ENCODE results near the gene SPATS2L.

Gene SPATS2L

DNA sequence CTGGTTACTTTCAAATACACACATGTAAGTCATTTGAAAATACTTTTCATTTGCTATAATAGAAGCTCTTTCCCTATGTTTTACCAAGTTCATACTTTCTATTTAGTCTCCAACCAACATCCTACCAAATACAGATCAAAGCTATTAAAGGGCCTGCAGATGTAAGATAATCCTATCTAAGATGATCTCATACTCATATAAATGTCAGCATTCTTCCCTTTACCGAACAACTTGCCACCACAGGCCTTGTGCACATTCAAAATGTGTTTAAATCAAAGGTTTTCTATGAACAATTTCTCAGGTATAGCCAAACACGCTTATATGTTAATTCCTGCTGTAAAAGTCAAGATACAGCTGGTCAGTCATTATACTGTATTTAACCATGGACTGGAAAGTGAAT, 180.0 kb downstream of the SPATS2L start:
- H3K4me1 ChIP-seq: peaks cover 22% of the 10 kb centered on the region
- H3K9me3 ChIP-seq: no peaks in the 10 kb centered on the region
- no peaks in the 10 kb centered on the region for H3K27me3 ChIP-seq
- DNase-seq: no peak
- H3K4me3 ChIP-seq (ENCODE audit: low read depth, low read length): no peak overlapping the region
- no peaks in the 10 kb centered on the region for H3K36me3 ChIP-seq
- TF ChIP-seq, protein P1, sequence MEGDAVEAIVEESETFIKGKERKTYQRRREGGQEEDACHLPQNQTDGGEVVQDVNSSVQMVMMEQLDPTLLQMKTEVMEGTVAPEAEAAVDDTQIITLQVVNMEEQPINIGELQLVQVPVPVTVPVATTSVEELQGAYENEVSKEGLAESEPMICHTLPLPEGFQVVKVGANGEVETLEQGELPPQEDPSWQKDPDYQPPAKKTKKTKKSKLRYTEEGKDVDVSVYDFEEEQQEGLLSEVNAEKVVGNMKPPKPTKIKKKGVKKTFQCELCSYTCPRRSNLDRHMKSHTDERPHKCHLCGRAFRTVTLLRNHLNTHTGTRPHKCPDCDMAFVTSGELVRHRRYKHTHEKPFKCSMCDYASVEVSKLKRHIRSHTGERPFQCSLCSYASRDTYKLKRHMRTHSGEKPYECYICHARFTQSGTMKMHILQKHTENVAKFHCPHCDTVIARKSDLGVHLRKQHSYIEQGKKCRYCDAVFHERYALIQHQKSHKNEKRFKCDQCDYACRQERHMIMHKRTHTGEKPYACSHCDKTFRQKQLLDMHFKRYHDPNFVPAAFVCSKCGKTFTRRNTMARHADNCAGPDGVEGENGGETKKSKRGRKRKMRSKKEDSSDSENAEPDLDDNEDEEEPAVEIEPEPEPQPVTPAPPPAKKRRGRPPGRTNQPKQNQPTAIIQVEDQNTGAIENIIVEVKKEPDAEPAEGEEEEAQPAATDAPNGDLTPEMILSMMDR (IDR thresholded peaks at IDR 0.05; ENCODE audit: low read depth, low read length): no peak

DNA sequence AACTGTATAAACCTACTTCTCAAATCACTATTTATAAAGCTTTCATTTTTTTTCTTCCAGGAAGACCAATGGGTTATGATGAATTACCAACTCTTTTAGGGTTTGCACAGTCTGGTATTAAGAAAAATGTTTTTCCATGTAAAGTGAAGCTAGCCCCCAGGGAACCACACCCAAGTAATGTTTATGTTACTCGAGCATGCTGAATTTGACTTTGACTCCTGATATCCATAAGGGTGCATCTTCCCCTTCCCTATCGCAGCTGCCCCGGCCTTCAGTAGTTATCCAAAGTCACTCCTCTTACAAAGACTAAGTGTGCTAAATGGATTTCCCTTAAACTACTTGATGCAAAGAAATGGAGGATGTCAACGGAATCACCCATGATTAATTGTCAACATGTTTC, 181.7 kb downstream of the SPATS2L start:
- no peaks in the 10 kb centered on the region for H3K9me3 ChIP-seq
- no peak overlapping the region for H3K4me3 ChIP-seq (ENCODE audit: low read depth, low read length)
- DNase-seq: no peak
- no peaks in the 10 kb centered on the region for H3K36me3 ChIP-seq
- H3K27me3 ChIP-seq: no peaks in the 10 kb centered on the region
- TF ChIP-seq, protein P1 (IDR thresholded peaks at IDR 0.05; ENCODE audit: low read depth, low read length): no peak
- peaks cover 13% of the 10 kb centered on the region for H3K4me1 ChIP-seq

DNA sequence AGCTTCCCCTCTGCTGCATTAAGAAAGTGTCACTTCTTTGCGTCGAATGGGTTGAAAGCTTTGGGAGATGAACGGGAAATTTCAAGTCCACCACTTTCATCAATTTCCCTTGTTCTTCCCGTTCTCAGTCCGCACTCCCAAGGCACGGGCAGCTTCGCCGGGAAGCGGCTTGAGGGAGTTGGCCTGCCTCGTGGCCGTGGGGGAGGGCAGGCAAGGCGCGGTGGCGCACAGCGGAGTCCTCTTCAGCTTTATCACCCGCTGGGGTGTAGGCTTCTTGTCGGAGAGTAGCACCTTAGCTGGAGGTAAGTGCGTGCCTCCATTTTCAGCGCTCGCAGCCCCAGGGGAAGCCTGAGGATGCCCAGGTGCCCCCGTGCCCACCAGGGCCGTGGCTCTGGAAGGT, 183.5 kb downstream of the SPATS2L start:
- Histone ChIP-seq H3K9me3 (no peaks in the 10 kb centered on the region), H3K4me3 (ENCODE audit: low read depth, low read length) (no peak overlapping the region), H3K4me1 (peaks cover 2% of the 10 kb centered on the region; the same call in 1 of the 2 replicates), H3K36me3 (no peaks in the 10 kb centered on the region), H3K27me3 (no peaks in the 10 kb centered on the region)
- TF ChIP-seq, protein P1 (IDR thresholded peaks at IDR 0.05; ENCODE audit: low read depth, low read length): no peak
- no peak for DNase-seq

DNA sequence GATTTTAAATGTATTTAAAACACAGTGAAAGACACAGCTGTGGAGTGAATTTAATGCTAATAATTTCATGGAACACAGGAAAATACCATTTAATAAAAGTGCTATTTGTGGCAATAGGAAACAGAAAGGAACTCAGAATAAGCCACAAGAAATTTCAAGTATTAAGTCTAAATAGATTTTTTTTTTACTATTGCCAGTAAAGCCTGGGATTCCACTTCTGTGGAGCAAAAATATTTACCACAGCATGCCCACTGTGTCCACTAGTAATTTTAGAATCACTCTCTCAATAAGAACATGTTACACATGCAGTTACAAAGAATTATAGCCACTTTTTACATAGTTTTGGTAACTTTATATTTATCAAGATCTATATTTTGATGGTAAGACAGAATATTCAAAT, 186.2 kb downstream of the SPATS2L start:
- no peak for DNase-seq
- Histone ChIP-seq H3K4me3 (ENCODE audit: low read depth, low read length) (no peak overlapping the region), H3K9me3 (no peaks in the 10 kb centered on the region), H3K4me1 (no peaks in the 10 kb centered on the region; the same call in 1 of the 2 replicates), H3K27me3 (no peaks in the 10 kb centered on the region), H3K36me3 (no peaks in the 10 kb centered on the region)
- TF ChIP-seq, protein P1 (IDR thresholded peaks at IDR 0.05; ENCODE audit: low read depth, low read length): no peak

DNA sequence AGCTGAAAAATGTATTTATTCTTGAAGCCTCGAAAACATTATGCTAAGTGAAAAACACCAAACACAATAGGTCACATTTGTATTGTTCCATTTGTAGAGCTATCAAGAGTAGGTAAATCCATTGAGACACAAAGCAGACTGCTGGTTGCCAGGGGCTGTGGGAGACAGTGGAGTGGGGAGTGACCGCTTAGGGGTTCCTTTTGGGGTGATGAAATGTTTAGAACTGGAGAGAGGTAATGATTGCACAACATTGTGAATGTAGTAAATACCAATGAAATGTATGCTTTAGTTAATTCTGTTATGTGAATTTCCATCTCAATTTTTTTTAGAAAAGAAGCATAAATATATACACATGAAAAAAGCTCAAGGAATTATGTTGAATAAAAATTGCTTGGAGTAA, 187.6 kb downstream of the SPATS2L start:
- Histone ChIP-seq H3K4me3 (ENCODE audit: low read depth, low read length) (no peak overlapping the region), H3K36me3 (no peaks in the 10 kb centered on the region), H3K9me3 (no peaks in the 10 kb centered on the region), H3K4me1 (no peaks in the 10 kb centered on the region; the same call in 1 of the 2 replicates), H3K27me3 (no peaks in the 10 kb centered on the region)
- TF ChIP-seq, protein P1 (IDR thresholded peaks at IDR 0.05; ENCODE audit: low read depth, low read length): no peak
- DNase-seq: no peak

DNA sequence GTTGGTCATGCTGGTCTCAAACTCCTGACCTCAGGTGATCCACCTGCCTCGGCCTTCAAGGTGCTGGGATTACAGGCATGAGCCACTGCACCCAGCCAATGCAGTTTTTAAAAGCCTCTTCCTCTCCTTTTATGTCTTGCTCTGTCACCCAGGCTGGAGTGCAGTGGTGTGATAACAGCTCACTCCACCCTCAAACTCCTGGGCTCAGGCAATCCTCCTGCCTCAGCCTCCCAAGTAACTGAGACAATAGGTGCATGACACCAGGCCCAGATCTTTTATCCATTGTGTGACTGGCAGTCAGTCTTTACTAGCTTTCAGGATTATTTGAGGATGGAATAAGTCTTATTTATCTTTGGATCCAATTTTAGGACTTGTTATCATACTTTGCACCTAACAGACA, 190.2 kb downstream of the SPATS2L start:
- TF ChIP-seq, protein P1 (IDR thresholded peaks at IDR 0.05; ENCODE audit: low read depth, low read length): no peak
- H3K36me3 ChIP-seq: no peaks in the 10 kb centered on the region
- no peaks in the 10 kb centered on the region for H3K27me3 ChIP-seq
- H3K4me1 ChIP-seq: no peaks in the 10 kb centered on the region; the same call in 1 of the 2 replicates
- no peak for DNase-seq
- H3K9me3 ChIP-seq: no peaks in the 10 kb centered on the region
- no peak overlapping the region for H3K4me3 ChIP-seq (ENCODE audit: low read depth, low read length)

Measured in BE2C (cell line).